ENCODE data around the gene MAPT. TPM values are rescaled to one million over a fixed set of nuclear protein-coding genes. Genes with fewer than 3 reads are reported as not detected.

The MAPT gene
- total and polyA plus RNA-seq, 2 of the 4 experiments (the other 2 are of a cell fraction), result 0.18 to 0.19 TPM

DNA sequence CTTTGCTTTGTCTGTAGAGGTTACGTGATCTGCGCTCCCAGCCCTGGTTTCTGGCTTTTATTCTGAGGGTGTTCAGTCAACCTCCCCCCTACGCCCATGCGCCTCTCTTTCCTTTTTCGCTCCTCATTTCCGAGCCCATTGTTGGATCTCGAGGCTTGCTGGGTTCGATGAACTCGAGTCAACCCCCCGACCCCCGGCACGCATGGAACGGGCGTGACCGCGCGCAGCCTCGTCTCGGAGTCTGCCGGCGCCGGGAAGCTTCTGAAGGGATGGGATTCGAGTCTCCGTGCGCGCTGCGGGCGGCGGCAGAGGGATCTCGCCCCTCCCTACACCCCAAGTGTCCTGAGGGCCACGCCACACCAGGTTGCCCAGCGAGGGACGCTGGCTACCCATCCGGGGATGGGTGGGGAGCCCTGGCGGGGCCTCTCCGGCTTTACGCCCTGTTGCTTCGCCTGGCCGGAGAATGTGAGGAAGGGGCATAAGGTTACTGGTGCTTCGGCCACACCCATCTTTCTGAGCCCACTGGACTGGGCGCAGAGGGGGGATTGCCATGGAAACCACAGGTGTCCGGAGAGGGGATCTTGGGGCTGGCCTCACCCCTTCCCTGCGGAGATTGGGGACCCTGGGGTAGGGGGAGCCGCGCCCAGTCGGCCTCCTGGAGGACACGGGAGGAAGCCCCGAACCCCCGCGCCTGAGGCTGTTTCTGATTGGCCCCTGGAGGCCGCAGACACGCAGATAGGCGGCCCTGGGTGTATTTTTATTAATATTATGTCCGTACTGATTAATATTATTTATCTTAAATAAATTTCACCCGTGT is 1.8 kb downstream of the MAPT start:
- Histone ChIP-seq H3K9me3 (ENCODE audit: control insufficient read depth, insufficient read depth, low read length) (no peaks in the 10 kb centered on the region), H4K5ac (ENCODE audit: low read depth, low read length) (no peak overlapping the region), H2AK5ac (ENCODE audit: low read depth, low read length) (no peak overlapping the region), H3K4me2 (ENCODE audit: low read depth, low read length) (no peak overlapping the region), H2AK9ac (replicated peaks; ENCODE audit: low read depth, low read length, poor library complexity) (no peak overlapping the region), H3K27me3 (ENCODE audit: control insufficient read depth, insufficient read depth, low read length) (peaks cover 59% of the 10 kb centered on the region), H3K79me1 (ENCODE audit: low read depth in 1 of 2, low read length in 2 of 2) (no peaks in the 10 kb centered on the region), H3K36me3 (ENCODE audit: control insufficient read depth, insufficient read depth, low read length) (no peaks in the 10 kb centered on the region), H2BK120ac (ENCODE audit: low read depth, low read length) (no peak overlapping the region), H3K9ac (ENCODE audit: low read depth, low read length) (no peak overlapping the region), H3K56ac (ENCODE audit: extremely low read depth, insufficient read depth, low read length) (no peak overlapping the region), H4K20me1 (ENCODE audit: insufficient read depth, low read length) (no peaks in the 10 kb centered on the region), H3K18ac (ENCODE audit: low read depth, low read length) (no peak overlapping the region), H3K4me3 (ENCODE audit: insufficient read depth, low read depth, low read length) (no peak overlapping the region), H2BK5ac (ENCODE audit: low read depth, low read length, poor library complexity, severe bottlenecking) (no peak overlapping the region), H3K14ac (replicated peaks; ENCODE audit: low read depth, low read length) (no peak overlapping the region), H3K27ac (ENCODE audit: insufficient read depth, low read length) (no peak overlapping the region), H3K4ac (ENCODE audit: low read depth, low read length) (no peak overlapping the region), H4K91ac (ENCODE audit: insufficient read depth, low read depth, low read length) (no peak overlapping the region), H3K23ac (ENCODE audit: low read depth, low read length) (no peak overlapping the region), H3K9me1 (ENCODE audit: insufficient read depth, low read length) (no peaks in the 10 kb centered on the region), H4K8ac (ENCODE audit: low read depth in 2 of 2, low read length in 2 of 2) (no peak overlapping the region), H2BK20ac (ENCODE audit: low read depth, low read length) (no peak overlapping the region), H2BK15ac (ENCODE audit: low read depth, low read length) (no peak overlapping the region), H2AFZ (replicated peaks; ENCODE audit: low read length, poor library complexity) (no peak overlapping the region), H3K4me1 (ENCODE audit: control insufficient read depth, insufficient read depth, low read length) (peaks cover 3% of the 10 kb centered on the region; the same call in 1 of the 2 replicates)
- no TSS peak for BruUV-seq (replicated peaks)
- WGBS, 2 experiments (ENCODE audit: extremely low coverage in 2 of 2, insufficient read length in 1 of 2), result 0% methylated on average over 3 of the region's 55 CpGs; no CpG with 5 or more reads in 1 of the 2 experiments
- intact Hi-C loops (cut with micrococcal nuclease) (no loop called here), in situ Hi-C loops (cut with MboI; ENCODE audit: low sequenced_read_pairs) (no loop called here), dilution Hi-C loops (cut with HindIII; ENCODE audit: low sequenced_read_pairs, unreplicated experiment) (no loop called here)
- DNase-seq, result no peak
- POLR2A ChIA-PET (ENCODE audit: unreplicated experiment), result no interaction called here
- TF ChIP-seq NFE2L2 (IDR thresholded peaks at IDR 0.05; ENCODE audit: low read depth, low read length), result no peak
- TF ChIP-seq MAFK (IDR thresholded peaks at IDR 0.05; ENCODE audit: low read depth, low read length), result no peak
- TF ChIP-seq, protein P1, sequence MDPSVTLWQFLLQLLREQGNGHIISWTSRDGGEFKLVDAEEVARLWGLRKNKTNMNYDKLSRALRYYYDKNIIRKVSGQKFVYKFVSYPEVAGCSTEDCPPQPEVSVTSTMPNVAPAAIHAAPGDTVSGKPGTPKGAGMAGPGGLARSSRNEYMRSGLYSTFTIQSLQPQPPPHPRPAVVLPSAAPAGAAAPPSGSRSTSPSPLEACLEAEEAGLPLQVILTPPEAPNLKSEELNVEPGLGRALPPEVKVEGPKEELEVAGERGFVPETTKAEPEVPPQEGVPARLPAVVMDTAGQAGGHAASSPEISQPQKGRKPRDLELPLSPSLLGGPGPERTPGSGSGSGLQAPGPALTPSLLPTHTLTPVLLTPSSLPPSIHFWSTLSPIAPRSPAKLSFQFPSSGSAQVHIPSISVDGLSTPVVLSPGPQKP (IDR thresholded peaks at IDR 0.05; ENCODE audit: borderline replicate concordance, low read depth, low read length), result no peak
- TF ChIP-seq RFX5 (IDR thresholded peaks at IDR 0.05; ENCODE audit: low read depth, low read length), result no peak
- TF ChIP-seq, protein P2, sequence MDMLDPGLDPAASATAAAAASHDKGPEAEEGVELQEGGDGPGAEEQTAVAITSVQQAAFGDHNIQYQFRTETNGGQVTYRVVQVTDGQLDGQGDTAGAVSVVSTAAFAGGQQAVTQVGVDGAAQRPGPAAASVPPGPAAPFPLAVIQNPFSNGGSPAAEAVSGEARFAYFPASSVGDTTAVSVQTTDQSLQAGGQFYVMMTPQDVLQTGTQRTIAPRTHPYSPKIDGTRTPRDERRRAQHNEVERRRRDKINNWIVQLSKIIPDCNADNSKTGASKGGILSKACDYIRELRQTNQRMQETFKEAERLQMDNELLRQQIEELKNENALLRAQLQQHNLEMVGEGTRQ (IDR thresholded peaks at IDR 0.05; ENCODE audit: low read depth, low read length), result no peak
- TF ChIP-seq RCOR1 (IDR thresholded peaks at IDR 0.05; ENCODE audit: insufficient replicate concordance, low read length), result no peak
- no peak for TF ChIP-seq CEBPB (IDR thresholded peaks at IDR 0.05; ENCODE audit: low read depth, low read length)
- TF ChIP-seq POLR2A (IDR thresholded peaks at IDR 0.05; ENCODE audit: low read depth, low read length), result no peak
- TF ChIP-seq FOS (IDR thresholded peaks at IDR 0.05; ENCODE audit: low read depth, low read length), result no peak
- TF ChIP-seq SMC3 (IDR thresholded peaks at IDR 0.05; ENCODE audit: low read depth, low read length), result no peak
- TF ChIP-seq MAZ (IDR thresholded peaks at IDR 0.05; ENCODE audit: borderline replicate concordance, low read depth, low read length), result no peak
- TF ChIP-seq CHD1 (IDR thresholded peaks at IDR 0.05; ENCODE audit: low read depth, low read length), result no peak
- TF ChIP-seq MXI1 (IDR thresholded peaks at IDR 0.05; ENCODE audit: borderline replicate concordance, low read depth, low read length), result no peak
- TF ChIP-seq, protein P3, sequence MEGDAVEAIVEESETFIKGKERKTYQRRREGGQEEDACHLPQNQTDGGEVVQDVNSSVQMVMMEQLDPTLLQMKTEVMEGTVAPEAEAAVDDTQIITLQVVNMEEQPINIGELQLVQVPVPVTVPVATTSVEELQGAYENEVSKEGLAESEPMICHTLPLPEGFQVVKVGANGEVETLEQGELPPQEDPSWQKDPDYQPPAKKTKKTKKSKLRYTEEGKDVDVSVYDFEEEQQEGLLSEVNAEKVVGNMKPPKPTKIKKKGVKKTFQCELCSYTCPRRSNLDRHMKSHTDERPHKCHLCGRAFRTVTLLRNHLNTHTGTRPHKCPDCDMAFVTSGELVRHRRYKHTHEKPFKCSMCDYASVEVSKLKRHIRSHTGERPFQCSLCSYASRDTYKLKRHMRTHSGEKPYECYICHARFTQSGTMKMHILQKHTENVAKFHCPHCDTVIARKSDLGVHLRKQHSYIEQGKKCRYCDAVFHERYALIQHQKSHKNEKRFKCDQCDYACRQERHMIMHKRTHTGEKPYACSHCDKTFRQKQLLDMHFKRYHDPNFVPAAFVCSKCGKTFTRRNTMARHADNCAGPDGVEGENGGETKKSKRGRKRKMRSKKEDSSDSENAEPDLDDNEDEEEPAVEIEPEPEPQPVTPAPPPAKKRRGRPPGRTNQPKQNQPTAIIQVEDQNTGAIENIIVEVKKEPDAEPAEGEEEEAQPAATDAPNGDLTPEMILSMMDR (conservative IDR thresholded peaks at IDR 0.05; ENCODE audit: low read depth, low read length), result no peak
- TF ChIP-seq BHLHE40 (IDR thresholded peaks at IDR 0.05; ENCODE audit: low read depth, low read length), result no peak
- TF ChIP-seq RAD21 (IDR thresholded peaks at IDR 0.05; ENCODE audit: low read length), result no peak
- CTCF ChIA-PET, result no interaction called here
- no peak for ATAC-seq (ENCODE audit: low read depth)

Measured in IMR-90 (cell line).